Chondrocyte (in vitro differentiated cells): ENCODE measurements around the gene MLST8. TPM values are rescaled to one million over a fixed set of nuclear protein-coding genes. Genes with fewer than 3 reads are reported as not detected.

Experiments
- DNase-seq: peaks from one replicate; pipeline ENCODE4 v3.0.0; 2021; ENCODE audit warnings: mixed read lengths, low spot score
- H3K27ac Mint-ChIP-seq: one replicate; pipeline ENCODE4 v1.8.0; 2021; ENCODE audit warnings: mild to moderate bottlenecking, moderate library complexity, mixed read lengths; ENCODE audit not compliant: unreplicated experiment
- H3K27me3 Mint-ChIP-seq: 2 replicates; pipeline ENCODE4 v1.8.0; 2021; ENCODE audit warnings: low read depth, mixed read lengths
- H3K36me3 Mint-ChIP-seq: 2 replicates; pipeline ENCODE4 v1.8.0; 2021; ENCODE audit warnings: low read depth, mixed read lengths
- H3K4me1 Mint-ChIP-seq: 2 replicates; pipeline ENCODE4 v1.8.0; 2021; ENCODE audit warnings: low read depth, mild to moderate bottlenecking, mixed read lengths
- H3K4me3 Mint-ChIP-seq: one replicate; pipeline ENCODE4 v1.8.0; 2021; ENCODE audit warnings: mild to moderate bottlenecking, moderate library complexity, mixed read lengths; ENCODE audit not compliant: unreplicated experiment
- H3K9me3 Mint-ChIP-seq: 2 replicates; pipeline ENCODE4 v1.8.0; 2021; ENCODE audit warnings: low read depth, mixed read lengths
- total RNA-seq: library from RNA; stranded (reverse); gene quantifications from 3 replicates; pipeline ENCODE4 v1.2.1, GENCODE V29; 2021
- TF ChIP-seq, protein P1 (sequence below): fragments of 200-600 bp; sonication (generic); IDR thresholded peaks from 2 replicates; pipeline ENCODE4 v1.5.0; 2021; ENCODE audit warnings: antibody characterized with exemption, mild to moderate bottlenecking, moderate library complexity

MLST8 gene
- total RNA-seq, 1 donor from 2014 or later, result 37.1 TPM

DNA sequence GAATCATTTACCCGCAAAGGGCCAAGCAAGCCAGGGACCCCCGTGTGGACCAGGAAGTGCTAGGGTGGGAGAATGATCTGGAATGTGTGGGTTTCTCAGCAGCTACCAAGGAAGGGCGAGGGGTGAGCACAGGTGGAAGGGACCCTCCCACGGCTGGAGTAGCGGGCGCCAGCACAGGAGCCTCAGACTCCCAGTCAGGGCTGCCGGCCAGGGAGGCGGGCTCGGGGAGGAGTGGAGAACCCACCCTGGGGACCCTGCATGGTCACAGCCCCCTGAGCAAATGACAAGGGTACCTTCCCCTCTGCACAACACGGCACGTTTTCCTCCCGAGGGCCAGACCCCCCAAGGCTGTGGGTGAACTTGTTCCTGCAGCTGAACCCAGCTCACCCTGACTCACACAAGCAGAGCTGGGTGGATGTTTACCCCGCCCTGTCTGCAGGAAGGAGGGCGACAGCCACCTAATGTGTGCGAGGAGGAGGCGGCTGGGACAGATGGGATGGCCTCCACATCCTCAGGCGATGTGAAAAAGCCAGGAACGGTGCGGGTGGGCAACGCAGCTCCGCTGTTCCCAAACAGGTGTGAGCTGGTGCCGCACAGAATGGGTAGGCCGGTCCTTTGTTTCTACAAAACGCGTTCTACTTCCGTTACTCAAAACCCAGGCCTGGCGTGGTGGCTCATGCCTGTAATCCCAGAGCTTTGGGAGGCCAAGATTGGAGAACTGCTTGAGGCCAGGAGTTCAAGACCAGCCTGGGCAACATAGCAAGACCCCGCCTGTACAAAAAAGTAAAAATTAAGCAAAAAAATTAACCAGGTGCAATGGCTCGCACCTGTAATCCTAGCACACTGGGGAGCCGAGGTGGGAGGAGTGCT is 39.9 kb downstream of the MLST8 start:
- Mint-ChIP-seq H3K27me3 (no peaks in the 10 kb centered on the region), H3K36me3 (peaks cover 5% of the 10 kb centered on the region), H3K27ac (no peak overlapping the region), H3K9me3 (no peaks in the 10 kb centered on the region), H3K4me1 (peaks cover 2% of the 10 kb centered on the region), H3K4me3 (no peak overlapping the region)
- DNase-seq, result no peak
- TF ChIP-seq, protein P1, sequence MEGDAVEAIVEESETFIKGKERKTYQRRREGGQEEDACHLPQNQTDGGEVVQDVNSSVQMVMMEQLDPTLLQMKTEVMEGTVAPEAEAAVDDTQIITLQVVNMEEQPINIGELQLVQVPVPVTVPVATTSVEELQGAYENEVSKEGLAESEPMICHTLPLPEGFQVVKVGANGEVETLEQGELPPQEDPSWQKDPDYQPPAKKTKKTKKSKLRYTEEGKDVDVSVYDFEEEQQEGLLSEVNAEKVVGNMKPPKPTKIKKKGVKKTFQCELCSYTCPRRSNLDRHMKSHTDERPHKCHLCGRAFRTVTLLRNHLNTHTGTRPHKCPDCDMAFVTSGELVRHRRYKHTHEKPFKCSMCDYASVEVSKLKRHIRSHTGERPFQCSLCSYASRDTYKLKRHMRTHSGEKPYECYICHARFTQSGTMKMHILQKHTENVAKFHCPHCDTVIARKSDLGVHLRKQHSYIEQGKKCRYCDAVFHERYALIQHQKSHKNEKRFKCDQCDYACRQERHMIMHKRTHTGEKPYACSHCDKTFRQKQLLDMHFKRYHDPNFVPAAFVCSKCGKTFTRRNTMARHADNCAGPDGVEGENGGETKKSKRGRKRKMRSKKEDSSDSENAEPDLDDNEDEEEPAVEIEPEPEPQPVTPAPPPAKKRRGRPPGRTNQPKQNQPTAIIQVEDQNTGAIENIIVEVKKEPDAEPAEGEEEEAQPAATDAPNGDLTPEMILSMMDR, result no peak

DNA sequence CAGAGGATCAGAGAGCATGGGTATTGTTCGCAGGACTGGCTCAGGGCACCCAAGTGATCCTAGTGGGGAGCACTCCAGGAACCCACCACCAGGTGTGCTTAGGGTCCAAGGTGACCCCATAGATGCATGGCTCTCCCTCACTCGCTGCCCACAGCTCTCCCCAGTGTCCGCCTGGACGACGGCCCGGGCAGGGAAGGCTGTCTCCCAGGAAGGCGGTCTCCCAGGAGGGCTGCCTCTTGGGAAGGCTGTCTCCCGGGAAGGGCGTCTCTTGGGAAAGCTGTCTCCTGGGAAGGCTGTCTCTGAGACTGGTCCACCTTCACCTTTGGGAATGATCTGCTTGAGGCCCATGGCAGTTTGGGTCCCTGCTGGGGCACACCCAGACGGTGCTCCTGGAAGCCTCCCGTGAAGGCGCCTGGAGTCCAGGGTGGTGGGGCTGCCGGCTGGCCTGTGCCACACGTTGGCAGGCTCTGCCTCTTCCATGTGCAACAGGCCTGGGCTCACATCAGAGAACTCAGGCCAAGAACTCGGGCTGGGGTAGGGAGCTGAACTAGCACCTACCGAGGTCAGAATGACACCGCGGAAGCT is 41.1 kb downstream of the MLST8 start:
- Mint-ChIP-seq H3K4me1 (peaks cover 9% of the 10 kb centered on the region), H3K4me3 (no peak overlapping the region), H3K27ac (no peak overlapping the region), H3K36me3 (peaks cover 5% of the 10 kb centered on the region), H3K27me3 (no peaks in the 10 kb centered on the region), H3K9me3 (no peaks in the 10 kb centered on the region)
- TF ChIP-seq, protein P1, result no peak
- DNase-seq, result no peak

DNA sequence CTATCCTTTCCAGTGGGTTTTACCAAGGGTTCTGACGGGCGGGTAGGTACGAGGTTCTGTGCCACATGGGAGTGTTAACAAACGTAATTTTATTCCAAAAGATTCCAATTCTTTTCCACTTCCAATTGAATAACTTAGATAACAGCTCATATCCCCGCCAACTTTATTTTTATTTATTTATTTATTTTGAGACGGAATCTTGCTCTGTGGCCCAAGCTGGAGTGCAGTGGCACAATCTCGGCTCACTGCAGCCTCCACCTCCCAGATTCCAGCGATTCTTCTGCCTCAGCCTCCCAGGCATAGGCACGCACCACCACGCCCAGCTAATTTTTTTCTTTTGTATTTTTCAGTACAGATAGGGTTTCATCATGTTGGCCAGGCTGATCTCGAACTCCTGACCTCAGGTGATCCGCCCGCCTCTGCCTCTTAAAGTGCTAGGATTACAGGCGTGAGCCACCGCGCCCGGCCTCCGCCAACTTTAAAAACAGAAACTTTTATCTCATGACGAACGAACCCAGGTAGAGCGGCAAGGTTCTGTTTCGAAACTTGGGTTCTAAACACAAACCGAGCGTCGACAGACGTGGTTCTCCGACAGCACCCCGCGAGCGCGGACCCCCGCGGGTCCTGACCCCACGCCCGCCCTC is 45.5 kb downstream of the MLST8 start:
- no peak for DNase-seq
- Mint-ChIP-seq H3K4me3 (peak overlapping the region; percentile 86), H3K36me3 (peaks cover 11% of the 10 kb centered on the region), H3K9me3 (no peaks in the 10 kb centered on the region), H3K27me3 (no peaks in the 10 kb centered on the region), H3K27ac (peak overlapping the region; percentile 94), H3K4me1 (peaks cover 13% of the 10 kb centered on the region)
- TF ChIP-seq, protein P1, result no peak

DNA sequence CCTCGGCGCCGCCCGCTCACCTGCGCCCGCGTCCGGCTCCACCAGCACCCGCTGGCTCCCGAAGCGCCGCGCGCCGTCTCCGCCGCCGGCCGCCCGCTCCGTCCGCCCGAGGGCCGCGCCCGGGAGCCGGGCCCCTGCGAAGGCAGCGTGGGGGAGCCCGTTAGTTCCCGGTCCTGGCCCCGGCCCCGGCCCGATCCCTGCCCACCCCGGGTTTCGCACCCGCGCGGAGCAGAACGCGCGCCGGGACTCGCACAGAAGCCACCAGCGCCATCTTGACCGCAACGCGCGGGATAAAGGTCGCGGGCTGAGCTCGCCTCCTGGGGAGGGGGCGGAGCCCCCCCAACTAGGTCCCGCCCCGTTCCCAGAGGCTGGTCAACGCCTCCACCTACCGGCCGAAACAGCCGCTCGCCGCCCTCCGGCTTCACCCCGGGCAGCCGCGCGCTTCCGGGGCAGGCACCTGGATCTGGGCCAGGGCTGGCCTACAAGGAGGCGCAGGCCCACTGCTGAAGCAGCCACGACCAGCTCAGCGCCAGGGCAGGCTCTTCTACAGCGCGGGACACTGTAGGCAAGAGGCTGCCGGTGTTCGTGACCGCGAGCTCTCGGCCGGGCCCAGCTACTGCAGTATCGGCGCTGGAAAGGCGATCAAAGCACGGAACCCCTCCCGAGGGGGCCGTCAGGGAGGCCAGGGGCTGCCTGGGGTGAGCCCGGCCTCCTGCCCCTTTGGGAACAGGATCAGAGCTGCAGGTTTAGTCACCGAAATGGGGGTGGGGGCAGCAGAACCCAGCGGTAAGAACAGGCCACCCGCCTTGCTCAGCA is 46.2 kb downstream of the MLST8 start, which contains the start of gene ECI1:
Gene ECI1 (minus strand): TSS at position 292 of the 816 bp plus-strand sequence. CDS start 21 bp downstream, at position 271.
- Mint-ChIP-seq H3K9me3 (no peaks in the 10 kb centered on the region), H3K4me1 (peaks cover 16% of the 10 kb centered on the region), H3K27ac (peak within 1 kb of the TSS; percentile 94), H3K27me3 (no peaks in the 10 kb centered on the region), H3K36me3 (peaks cover 14% of the 10 kb centered on the region), H3K4me3 (peak within 1 kb of the TSS; percentile 86)
- TF ChIP-seq, protein P1, result peak; percentile 83
- peak; percentile 96 for DNase-seq
